ENCODE data around the gene ATG14.

DNA sequence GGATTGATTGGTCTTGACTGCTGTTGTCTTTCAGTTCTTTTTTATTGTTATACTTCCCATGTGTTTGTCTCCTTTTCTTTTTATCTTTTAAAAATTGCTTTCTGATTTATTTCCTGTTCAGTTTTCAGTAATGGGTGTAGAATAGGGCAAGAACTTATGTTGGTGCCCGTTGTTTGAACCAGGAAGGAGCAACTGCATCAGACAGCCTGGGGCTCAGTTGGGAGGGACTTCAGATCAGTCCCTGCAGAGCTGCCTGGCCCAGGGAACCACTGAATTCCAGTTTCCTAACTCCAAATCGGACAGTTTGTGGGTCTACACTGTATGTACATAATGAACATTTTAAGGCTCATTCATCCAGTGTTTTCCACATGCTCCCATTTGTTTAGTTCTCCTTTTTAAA is 75.5 kb downstream of the ATG14 start:
- TF ChIP-seq, protein P1, sequence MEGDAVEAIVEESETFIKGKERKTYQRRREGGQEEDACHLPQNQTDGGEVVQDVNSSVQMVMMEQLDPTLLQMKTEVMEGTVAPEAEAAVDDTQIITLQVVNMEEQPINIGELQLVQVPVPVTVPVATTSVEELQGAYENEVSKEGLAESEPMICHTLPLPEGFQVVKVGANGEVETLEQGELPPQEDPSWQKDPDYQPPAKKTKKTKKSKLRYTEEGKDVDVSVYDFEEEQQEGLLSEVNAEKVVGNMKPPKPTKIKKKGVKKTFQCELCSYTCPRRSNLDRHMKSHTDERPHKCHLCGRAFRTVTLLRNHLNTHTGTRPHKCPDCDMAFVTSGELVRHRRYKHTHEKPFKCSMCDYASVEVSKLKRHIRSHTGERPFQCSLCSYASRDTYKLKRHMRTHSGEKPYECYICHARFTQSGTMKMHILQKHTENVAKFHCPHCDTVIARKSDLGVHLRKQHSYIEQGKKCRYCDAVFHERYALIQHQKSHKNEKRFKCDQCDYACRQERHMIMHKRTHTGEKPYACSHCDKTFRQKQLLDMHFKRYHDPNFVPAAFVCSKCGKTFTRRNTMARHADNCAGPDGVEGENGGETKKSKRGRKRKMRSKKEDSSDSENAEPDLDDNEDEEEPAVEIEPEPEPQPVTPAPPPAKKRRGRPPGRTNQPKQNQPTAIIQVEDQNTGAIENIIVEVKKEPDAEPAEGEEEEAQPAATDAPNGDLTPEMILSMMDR (conservative IDR thresholded peaks at IDR 0.05; ENCODE audit: low read depth in 2 of 2): no peak
- TF ChIP-seq POLR2AphosphoS5 (IDR thresholded peaks at IDR 0.05; ENCODE audit: low read depth) (no peak), EZH2 (IDR thresholded peaks at IDR 0.05; ENCODE audit: low read depth, unreplicated experiment) (no peak), CREB1 (CRISPR knock-in tag; IDR thresholded peaks at IDR 0.05; ENCODE audit: low read depth) (no peak), EZH2phosphoT487 (IDR thresholded peaks at IDR 0.05; ENCODE audit: unreplicated experiment) (no peak)
- TF ChIP-seq, protein P2, sequence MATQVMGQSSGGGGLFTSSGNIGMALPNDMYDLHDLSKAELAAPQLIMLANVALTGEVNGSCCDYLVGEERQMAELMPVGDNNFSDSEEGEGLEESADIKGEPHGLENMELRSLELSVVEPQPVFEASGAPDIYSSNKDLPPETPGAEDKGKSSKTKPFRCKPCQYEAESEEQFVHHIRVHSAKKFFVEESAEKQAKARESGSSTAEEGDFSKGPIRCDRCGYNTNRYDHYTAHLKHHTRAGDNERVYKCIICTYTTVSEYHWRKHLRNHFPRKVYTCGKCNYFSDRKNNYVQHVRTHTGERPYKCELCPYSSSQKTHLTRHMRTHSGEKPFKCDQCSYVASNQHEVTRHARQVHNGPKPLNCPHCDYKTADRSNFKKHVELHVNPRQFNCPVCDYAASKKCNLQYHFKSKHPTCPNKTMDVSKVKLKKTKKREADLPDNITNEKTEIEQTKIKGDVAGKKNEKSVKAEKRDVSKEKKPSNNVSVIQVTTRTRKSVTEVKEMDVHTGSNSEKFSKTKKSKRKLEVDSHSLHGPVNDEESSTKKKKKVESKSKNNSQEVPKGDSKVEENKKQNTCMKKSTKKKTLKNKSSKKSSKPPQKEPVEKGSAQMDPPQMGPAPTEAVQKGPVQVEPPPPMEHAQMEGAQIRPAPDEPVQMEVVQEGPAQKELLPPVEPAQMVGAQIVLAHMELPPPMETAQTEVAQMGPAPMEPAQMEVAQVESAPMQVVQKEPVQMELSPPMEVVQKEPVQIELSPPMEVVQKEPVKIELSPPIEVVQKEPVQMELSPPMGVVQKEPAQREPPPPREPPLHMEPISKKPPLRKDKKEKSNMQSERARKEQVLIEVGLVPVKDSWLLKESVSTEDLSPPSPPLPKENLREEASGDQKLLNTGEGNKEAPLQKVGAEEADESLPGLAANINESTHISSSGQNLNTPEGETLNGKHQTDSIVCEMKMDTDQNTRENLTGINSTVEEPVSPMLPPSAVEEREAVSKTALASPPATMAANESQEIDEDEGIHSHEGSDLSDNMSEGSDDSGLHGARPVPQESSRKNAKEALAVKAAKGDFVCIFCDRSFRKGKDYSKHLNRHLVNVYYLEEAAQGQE (IDR thresholded peaks at IDR 0.05; ENCODE audit: unreplicated experiment): no peak

Measured in GM23338 (cell line).